ENCODE data around the gene TOR1AIP1. TPM values are rescaled to one million over a fixed set of nuclear protein-coding genes. Genes with fewer than 3 reads are reported as not detected.

Gene TOR1AIP1
- total RNA-seq, 1 donor from 2014 or later, result 16.1 TPM

DNA sequence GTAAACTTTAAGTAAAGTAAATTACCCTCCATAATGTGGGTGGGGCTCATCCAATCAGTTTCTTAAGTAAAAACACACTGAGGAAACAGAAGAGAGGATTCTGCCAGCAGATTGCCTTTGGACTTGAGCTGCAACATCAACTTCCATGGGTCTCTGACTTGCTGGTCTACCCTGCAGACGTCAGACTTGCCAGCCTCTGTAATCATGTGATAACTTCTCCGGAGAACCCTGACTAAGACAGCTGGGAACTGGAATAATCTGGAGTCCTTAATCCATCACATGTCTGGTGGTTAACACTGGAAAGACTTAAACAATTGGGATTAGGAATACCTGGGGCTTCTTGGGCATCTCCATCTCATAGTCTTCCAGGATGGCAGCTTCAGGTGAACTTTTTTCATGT is 59.4 kb downstream of the TOR1AIP1 start:
- Histone ChIP-seq H3K27me3 (ENCODE audit: control insufficient read depth, insufficient read depth, low read length) (no peaks in the 10 kb centered on the region), H3K36me3 (ENCODE audit: control insufficient read depth, insufficient read depth, low read length) (no peaks in the 10 kb centered on the region), H3K4me3 (ENCODE audit: low read depth, low read length) (no peak overlapping the region)
- DNase-seq (ENCODE audit: low read depth), result no peak
- no peak for TF ChIP-seq CTCF (IDR thresholded peaks at IDR 0.05; ENCODE audit: insufficient read depth, low read length, severe bottlenecking)
- no peak for FAIRE-seq

- H3K4me3 ChIP-seq (ENCODE audit: low read depth, low read length), result no peak overlapping the region
- FAIRE-seq (no peak), DNase-seq (ENCODE audit: low read depth) (no peak)
- H3K36me3 ChIP-seq (ENCODE audit: control insufficient read depth, insufficient read depth, low read length), result no peaks in the 10 kb centered on the region
- H3K27me3 ChIP-seq (ENCODE audit: control insufficient read depth, insufficient read depth, low read length), result no peaks in the 10 kb centered on the region
- no peak for TF ChIP-seq CTCF (IDR thresholded peaks at IDR 0.05; ENCODE audit: insufficient read depth, low read length, severe bottlenecking)
Observed at GRCh38 chr1:179950651-179951050, 68.6 kb downstream of the TOR1AIP1 start.

GRCh38 chr1:179951383-179952144 is 69.5 kb downstream of the TOR1AIP1 start:
- DNase-seq (ENCODE audit: low read depth), result no peak
- Histone ChIP-seq H3K27me3 (ENCODE audit: control insufficient read depth, insufficient read depth, low read length) (no peaks in the 10 kb centered on the region), H3K4me3 (ENCODE audit: low read depth, low read length) (no peak overlapping the region), H3K36me3 (ENCODE audit: control insufficient read depth, insufficient read depth, low read length) (no peaks in the 10 kb centered on the region)
- TF ChIP-seq CTCF (IDR thresholded peaks at IDR 0.05; ENCODE audit: insufficient read depth, low read length, severe bottlenecking), result no peak
- FAIRE-seq, result no peak

DNA sequence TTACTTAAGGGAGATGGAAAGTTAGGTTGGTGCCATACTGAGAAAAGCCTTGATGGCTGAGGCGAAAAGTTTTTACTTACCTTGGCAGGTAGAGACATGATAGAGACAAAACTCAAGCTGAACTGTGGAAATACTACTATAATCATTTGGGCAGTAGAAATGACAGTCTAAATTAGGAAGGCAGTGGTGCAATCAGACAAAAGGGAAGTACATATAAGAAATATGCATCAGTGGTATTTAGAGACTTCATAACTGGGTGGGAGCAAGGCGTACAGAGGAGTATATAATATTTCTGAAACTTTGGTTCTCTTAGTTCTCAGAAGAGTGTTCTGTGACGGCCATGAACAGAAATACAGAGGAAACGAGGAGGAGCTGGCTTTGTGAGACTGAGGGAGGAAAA is 70.1 kb downstream of the TOR1AIP1 start:
- H3K27me3 ChIP-seq (ENCODE audit: control insufficient read depth, insufficient read depth, low read length), result no peaks in the 10 kb centered on the region
- no peaks in the 10 kb centered on the region for H3K36me3 ChIP-seq (ENCODE audit: control insufficient read depth, insufficient read depth, low read length)
- H3K4me3 ChIP-seq (ENCODE audit: low read depth, low read length), result no peak overlapping the region
- FAIRE-seq (no peak), DNase-seq (ENCODE audit: low read depth) (no peak)
- TF ChIP-seq CTCF (IDR thresholded peaks at IDR 0.05; ENCODE audit: insufficient read depth, low read length, severe bottlenecking), result no peak

DNA sequence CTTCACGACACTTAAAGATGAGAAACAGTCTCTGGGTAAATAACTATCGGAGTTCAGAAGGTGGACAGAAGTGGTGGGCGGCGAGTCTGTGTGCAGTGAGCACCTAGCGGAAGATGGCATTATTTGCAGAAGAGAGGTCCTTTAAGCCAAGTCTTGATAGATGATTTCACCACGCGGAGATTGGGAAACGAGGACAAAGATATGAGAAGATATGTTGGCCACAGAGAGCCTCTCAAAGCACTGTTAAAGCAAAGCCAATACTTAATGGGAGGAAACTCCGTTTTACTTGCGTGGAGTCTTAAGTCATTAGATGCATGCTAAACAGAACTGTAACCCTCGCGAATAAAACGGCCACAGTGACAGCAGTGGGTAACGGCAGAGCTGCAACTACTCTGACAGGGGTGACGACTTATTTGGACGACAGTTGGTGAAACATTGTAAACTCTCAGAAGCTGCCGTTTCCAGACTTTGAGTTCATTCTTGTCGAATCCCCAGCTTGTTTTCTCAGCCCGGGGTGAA is 71.9 kb downstream of the TOR1AIP1 start:
- no peak for FAIRE-seq
- Histone ChIP-seq H3K27me3 (ENCODE audit: control insufficient read depth, insufficient read depth, low read length) (no peaks in the 10 kb centered on the region), H3K4me3 (ENCODE audit: low read depth, low read length) (peak overlapping the region; percentile 78), H3K36me3 (ENCODE audit: control insufficient read depth, insufficient read depth, low read length) (no peaks in the 10 kb centered on the region)
- TF ChIP-seq CTCF (IDR thresholded peaks at IDR 0.05; ENCODE audit: insufficient read depth, low read length, severe bottlenecking), result peak; percentile 13
- DNase-seq (ENCODE audit: low read depth), result peak; percentile 65
